Inflammatory macrophage treated with lipopolysaccharide for 1 hour (primary cell): Measurements from ENCODE around the gene ELAC2.
"Not testable (repeated sequence)": the region's sequence is repeated elsewhere in the genome, so short reads cannot be mapped to it uniquely, and the experiment has no call there.

ENCODE experiments used
- DNase-seq, 2 donors: peaks; one replicate each; pipeline ENCODE4 v3.0.0-alpha.2; 2020 to 2022

ELAC2 gene

GRCh38 chr17:12985431-12986293, 32.2 kb downstream of the ELAC2 start:
- DNase-seq: no peak

- no peak for DNase-seq
These were observed 33.6 kb downstream of the ELAC2 start for GRCh38 chr17:12983991-12984884.

- no peak for DNase-seq
These were observed 35.6 kb downstream of the ELAC2 start for GRCh38 chr17:12982224-12982623.

GRCh38 chr17:12979826-12980500, 37.9 kb downstream of the ELAC2 start:
- no peak for DNase-seq

GRCh38 chr17:12979246-12979645, 38.6 kb downstream of the ELAC2 start:
- DNase-seq: no peak

GRCh38 chr17:12978787-12979186, 39.0 kb downstream of the ELAC2 start:
- DNase-seq: not testable (repeated sequence)

DNA sequence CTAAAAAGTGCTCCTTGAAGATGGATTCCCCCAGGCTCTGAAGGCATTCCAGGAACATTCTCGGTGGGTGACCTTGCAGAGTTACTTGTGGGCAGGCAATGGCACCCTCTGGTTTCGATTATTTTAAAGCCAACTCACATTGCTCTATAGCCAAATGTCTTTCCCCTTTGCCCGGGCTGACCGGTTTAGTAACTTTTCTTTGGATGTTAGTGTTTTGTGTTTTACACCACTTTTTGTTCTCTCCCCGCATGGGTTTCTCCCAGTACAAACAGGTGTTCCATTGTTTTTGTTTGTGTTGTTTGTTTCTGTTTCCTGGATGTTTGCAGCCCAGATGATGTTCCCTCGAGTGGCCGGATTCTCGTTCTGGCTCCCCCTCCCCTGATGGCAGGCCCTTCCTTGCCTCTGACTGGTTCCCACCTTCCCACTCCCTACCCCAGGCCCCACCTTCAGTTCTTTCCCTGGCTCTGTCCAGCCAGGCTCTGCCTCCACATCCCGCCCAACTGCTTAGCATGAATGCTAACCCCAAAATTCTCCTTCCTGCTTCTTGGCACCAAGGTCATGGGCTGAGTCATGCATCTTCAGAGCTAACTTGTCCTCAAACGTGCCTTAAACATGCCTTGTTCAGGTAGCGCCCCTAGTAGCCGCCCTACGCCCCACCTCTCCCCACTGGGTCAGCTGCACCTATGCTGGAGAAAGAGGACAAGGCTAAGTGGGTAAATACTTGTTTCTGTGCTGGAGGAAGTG, 40.6 kb downstream of the ELAC2 start:
- no peak for DNase-seq

DNA sequence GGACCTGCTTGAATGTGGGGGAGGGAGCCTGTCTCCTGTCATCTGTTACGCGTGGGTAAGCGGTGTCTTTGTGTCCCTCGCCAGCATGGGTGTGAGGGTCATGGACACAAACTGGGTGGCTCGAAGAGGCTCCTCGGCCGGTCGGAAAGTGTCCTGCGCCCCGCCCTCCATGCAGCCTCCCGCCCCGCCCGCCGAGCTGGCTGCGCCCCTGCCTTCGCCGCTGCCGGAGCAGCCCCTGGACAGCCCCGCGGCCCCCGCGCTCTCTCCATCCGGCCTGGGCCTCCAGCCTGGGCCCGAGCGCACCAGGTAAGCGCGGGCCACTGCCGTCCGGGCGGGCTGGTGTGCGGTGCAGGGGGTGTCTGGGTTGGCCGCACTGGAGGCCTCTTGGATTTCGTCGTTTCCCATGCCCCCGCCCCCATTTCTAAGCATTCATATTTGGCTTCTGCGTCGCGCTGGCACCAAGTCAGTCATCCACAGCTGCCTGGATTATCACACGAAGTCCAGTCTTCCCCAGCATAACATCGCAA, 43.8 kb downstream of the ELAC2 start:
- DNase-seq: no peak

- DNase-seq: no peak
These were observed 44.3 kb downstream of the ELAC2 start for GRCh38 chr17:12973496-12974004.

DNA sequence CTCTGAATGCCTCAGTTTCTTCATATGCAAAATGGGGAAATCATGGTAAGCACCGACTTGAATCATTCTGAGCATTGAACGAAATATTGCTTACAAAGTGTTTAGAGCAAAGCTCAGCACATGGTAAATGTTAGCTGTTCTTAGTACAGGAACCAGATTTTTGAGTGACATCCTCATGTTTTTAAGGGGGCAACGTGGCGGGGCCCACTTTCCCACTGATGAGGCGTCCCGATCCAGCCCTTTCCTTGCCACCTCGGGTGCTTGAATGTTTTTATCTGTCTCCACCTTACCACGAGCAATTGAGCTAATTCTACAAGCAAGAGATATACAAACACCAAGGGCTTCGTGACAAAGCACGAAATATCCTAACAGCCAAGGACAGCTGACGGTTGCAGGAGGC, 49.9 kb downstream of the ELAC2 start:
- DNase-seq: no peak

DNA sequence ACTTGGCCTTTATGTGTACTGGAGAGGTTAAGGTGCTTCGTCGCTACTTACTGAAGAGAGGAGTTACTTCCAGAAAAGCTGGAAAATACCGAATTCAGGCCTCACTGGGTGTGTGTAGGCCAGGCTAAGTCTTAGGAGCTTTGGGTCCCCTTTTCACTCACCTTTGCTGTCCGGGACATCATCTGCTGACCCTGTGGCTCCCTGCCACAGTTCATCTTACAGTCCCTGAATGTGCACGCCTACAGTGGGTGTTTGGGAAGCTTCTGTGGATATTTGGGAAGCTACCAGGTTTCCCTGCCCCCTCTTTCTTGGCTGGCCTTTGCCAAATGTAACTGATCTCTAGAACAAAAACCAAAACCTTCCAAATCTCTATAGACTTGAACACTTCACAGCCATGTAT, 51.4 kb downstream of the ELAC2 start:
- no peak for DNase-seq

- no peak for DNase-seq
These were observed 51.8 kb downstream of the ELAC2 start for GRCh38 chr17:12965988-12966387.

GRCh38 chr17:12964840-12965239, 53.0 kb downstream of the ELAC2 start:
- no peak for DNase-seq

- no peak for DNase-seq
These were observed 53.7 kb downstream of the ELAC2 start for GRCh38 chr17:12964162-12964561.

DNA sequence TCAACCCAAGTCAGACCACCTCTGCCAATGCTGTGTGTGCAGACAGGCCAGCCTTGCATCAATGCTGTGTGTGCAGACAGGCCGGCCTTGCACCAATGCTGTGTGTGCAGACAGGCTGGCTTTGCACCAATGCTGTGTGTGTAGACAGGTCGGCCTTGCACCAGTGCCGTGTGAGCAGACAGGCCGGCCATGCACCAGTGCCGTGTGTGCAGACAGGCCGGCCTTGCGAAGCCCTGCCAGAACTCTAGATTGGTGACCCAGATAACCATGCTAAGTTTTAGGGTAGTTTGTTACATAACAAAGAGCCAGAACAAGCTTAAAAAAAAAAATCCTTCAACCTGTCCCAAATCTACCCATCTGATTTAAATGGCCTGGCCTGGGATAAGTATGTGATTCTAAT, 54.3 kb downstream of the ELAC2 start:
- DNase-seq: no peak

- no peak for DNase-seq
These were observed 56.2 kb downstream of the ELAC2 start for GRCh38 chr17:12961655-12962054.

DNA sequence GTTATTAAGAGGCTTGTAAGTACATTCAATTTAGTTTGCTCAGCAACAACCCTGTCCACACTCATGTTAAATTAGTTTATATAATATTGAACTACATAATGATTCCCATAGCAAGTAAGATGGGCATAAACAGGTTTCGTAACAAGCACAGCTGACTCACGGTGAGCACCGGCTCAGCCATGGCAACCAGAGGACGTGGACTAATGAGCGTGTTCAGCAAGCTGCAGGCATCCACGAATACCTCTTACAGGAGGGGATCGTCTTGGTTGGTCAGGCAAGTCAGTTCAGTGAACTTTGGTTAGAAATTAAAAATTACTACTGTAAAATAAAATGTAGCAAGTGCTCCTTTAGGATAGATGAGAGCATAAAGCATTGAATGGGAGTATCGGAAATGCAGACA, 58.4 kb downstream of the ELAC2 start:
- DNase-seq: no peak

DNA sequence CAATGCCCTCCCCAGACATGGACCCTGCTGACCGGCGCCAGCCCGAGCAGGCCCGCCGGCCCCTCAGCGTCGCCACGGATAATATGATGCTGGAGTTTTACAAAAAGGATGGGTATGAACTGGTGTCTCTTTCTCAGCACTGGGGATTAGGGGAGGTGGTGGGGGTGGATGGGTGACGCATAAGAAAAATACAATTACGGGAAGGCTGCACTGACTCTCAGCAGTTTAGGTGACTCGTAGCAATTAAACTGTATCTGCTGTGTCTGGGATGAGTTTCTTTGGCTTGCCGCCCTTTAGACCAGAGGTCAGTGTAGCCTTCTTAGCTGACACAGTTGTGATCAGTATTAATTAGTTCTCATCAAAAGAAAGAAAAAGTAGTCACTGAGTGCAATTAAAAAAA, 59.0 kb downstream of the ELAC2 start:
- DNase-seq: no peak

DNA sequence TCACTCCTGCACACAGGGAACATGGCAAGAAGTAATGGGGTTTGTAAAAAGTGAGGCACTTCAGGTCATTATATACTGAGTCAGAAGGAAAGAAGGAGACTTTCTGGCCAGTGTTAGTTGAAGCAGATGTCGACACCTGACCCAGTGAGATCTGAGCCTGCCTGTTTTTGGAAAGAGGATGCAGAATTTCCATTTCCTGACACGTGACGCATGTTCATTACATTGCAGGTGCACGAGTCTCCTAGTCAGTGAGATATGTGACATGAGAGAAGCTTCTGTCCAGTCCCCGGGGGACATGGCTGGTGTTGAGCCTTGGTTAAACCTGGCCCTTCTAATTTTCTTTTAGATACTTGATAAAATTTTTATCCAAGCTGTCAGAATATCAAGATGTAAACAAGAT, 62.3 kb downstream of the ELAC2 start:
- DNase-seq: no peak

GRCh38 chr17:12953156-12953555, 64.7 kb downstream of the ELAC2 start:
- no peak for DNase-seq

- DNase-seq: no peak
These were observed 65.8 kb downstream of the ELAC2 start for GRCh38 chr17:12952012-12952411.

GRCh38 chr17:12947047-12947446, 70.8 kb downstream of the ELAC2 start:
- DNase-seq: no peak
